Breast epithelium (tissue), 3 donors: ENCODE data around the gene RSPH10B.

Experiments used
- CTCF ChIP-seq, 3 donors: fragments of 450-650 bp; IDR thresholded peaks; one replicate each; pipeline ENCODE4 v1.5.1; 2016 to 2017; ENCODE audit warnings: antibody characterized with exemption in 3 of 3, mild to moderate bottlenecking in 3 of 3, moderate library complexity in 3 of 3
- POLR2A ChIP-seq: fragments of 450-650 bp; IDR thresholded peaks from one replicate; pipeline ENCODE4 v1.6.1; 2016; ENCODE audit warnings: antibody characterized with exemption, mild to moderate bottlenecking, moderate library complexity
- POLR2AphosphoS5 ChIP-seq, 3 donors: sonication (generic); formaldehyde crosslinking; IDR thresholded peaks; one replicate each; pipeline ENCODE4 v1.6.1; 2017; ENCODE audit warnings: antibody characterized with exemption in 3 of 3

DNA sequence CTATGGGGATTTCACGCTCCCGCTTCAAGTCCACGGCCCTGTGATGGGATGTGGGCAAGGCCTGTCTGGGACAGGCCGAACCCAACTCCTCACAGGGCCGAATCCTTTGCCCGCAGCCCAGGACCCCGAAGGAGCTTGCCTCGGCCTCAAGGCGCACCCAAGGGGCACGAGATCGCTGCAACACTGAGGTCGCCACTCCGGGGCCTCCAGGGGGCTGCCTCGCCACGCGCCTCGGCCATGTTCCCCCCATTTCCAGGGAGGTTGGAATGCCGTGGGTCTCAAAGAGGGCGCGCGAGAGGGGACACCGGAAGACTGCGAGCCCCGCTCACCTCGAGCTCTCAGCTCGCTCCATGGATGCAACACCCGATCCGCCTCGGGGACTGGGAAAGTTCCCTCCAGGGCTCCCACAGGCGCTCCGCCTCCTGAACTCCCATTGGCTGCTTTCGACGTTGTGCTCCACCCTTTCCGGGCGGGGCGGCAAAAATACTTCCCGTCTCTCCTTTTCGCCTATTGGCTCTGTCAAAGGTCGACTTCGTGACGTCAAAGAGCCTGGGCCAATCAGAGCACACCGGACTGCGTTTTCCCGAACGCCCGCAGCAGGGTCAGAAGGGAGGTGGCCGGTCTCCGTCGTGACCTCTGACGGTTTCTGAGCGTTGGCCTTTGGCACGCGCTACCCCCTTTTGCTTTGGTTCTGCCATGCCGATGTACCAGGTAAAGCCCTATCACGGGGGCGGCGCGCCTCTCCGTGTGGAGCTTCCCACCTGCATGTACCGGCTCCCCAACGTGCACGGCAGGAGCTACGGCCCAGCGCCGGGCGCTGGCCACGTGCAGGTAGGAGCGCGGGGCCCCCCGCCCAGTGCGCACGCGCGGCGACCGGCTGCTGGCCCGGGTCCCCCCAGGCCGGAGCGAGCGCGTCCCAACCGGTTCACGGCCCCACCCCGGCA lies 38.5 kb upstream of the RSPH10B start, which contains the start of the genes AIMP2 and PMS2:
- peak; percentile 40 for TF ChIP-seq POLR2A
- TF ChIP-seq CTCF (IDR thresholded peaks at IDR 0.05), result no peak
- TF ChIP-seq POLR2AphosphoS5 (IDR thresholded peaks at IDR 0.05), result peak; percentile 63 to 83 (median 80)
